B cell (primary cell): ENCODE results near the gene PCDH7.

Experiments used
- CTCF ChIP-seq: fragments of 200-600 bp; IDR thresholded peaks from one replicate; pipeline ENCODE4 v1.8.0; 2022; ENCODE audit warnings: antibody characterized with exemption, mild to moderate bottlenecking
- EZH2 ChIP-seq: IDR thresholded peaks from 2 replicates; pipeline ENCODE4 v1.6.1; 2012; ENCODE audit warnings: borderline replicate concordance, low read depth, mild to moderate bottlenecking, moderate library complexity, low read length; ENCODE audit not compliant: insufficient read depth, poor library complexity, severe bottlenecking

GRCh38 chr4:30724247-30724646, 4.1 kb downstream of the PCDH7 start:
- TF ChIP-seq CTCF (no peak), EZH2 (no peak)
